NCI-H1417 treated with DMSO at 0.1 percent for 48 hours (cell line): ENCODE measurements around the gene SUCLG2.

Source experiments
- DNase-seq: peaks from one replicate; lab custom pipeline; 2025; lab: John Stamatoyannopoulos, UW

The SUCLG2 gene

GRCh38 chr3:67458408-67458807 lies 196.0 kb downstream of the SUCLG2 start:
- no peak for DNase-seq

GRCh38 chr3:67453628-67454027 lies 200.8 kb downstream of the SUCLG2 start:
- DNase-seq: no peak

GRCh38 chr3:67450153-67450552 lies 204.3 kb downstream of the SUCLG2 start:
- no peak for DNase-seq

- no peak for DNase-seq
Measured at GRCh38 chr3:67447393-67447792, 207.0 kb downstream of the SUCLG2 start.

- DNase-seq: no peak
Measured at GRCh38 chr3:67437789-67438188, 216.6 kb downstream of the SUCLG2 start.

- DNase-seq: no peak
Measured at GRCh38 chr3:67437090-67437489, 217.3 kb downstream of the SUCLG2 start.

- DNase-seq: no peak
Measured at GRCh38 chr3:67433109-67433508, 221.3 kb downstream of the SUCLG2 start.

- DNase-seq: no peak
Measured at GRCh38 chr3:67431887-67432286, 222.5 kb downstream of the SUCLG2 start.

GRCh38 chr3:67423722-67424121 lies 230.7 kb downstream of the SUCLG2 start:
- DNase-seq: no peak

GRCh38 chr3:67421912-67422311 lies 232.5 kb downstream of the SUCLG2 start:
- DNase-seq: no peak

GRCh38 chr3:67419779-67420178 lies 234.6 kb downstream of the SUCLG2 start:
- no peak for DNase-seq

GRCh38 chr3:67419218-67419529 lies 235.2 kb downstream of the SUCLG2 start:
- DNase-seq: no peak

GRCh38 chr3:67418426-67419217 lies 235.8 kb downstream of the SUCLG2 start:
- no peak for DNase-seq

GRCh38 chr3:67416703-67417102 lies 237.7 kb downstream of the SUCLG2 start:
- no peak for DNase-seq

- no peak for DNase-seq
Measured at GRCh38 chr3:67415511-67415910, 238.9 kb downstream of the SUCLG2 start.

GRCh38 chr3:67414740-67415139 lies 239.7 kb downstream of the SUCLG2 start:
- no peak for DNase-seq

- no peak for DNase-seq
Measured at GRCh38 chr3:67405193-67405592, 249.2 kb downstream of the SUCLG2 start.

- DNase-seq: no peak
Measured at GRCh38 chr3:67402873-67403272, 251.5 kb downstream of the SUCLG2 start.

GRCh38 chr3:67401921-67402320 lies 252.5 kb downstream of the SUCLG2 start:
- DNase-seq: no peak

GRCh38 chr3:67400476-67400875 lies 253.9 kb downstream of the SUCLG2 start:
- no peak for DNase-seq

GRCh38 chr3:67389176-67389575 lies 265.2 kb downstream of the SUCLG2 start:
- no peak for DNase-seq

GRCh38 chr3:67388738-67389137 lies 265.7 kb downstream of the SUCLG2 start:
- DNase-seq: no peak

- no peak for DNase-seq
Measured at GRCh38 chr3:67386451-67386850, 268.0 kb downstream of the SUCLG2 start.

- DNase-seq: no peak
Measured at GRCh38 chr3:67384760-67385397, 269.5 kb downstream of the SUCLG2 start.
